Spleen (tissue), 11 donors: Measurements from ENCODE around the gene AURKAIP1. TPM values are rescaled to one million over a fixed set of nuclear protein-coding genes. Genes with fewer than 3 reads are reported as not detected.

Experiments
- DNase-seq: peaks from one replicate; pipeline ENCODE4 v3.0.0-alpha.2; 2020
- H3K27ac ChIP-seq, 8 donors: fragments of 200-600 bp; sonication (generic) in 7 of 8; 1 replicate in 4 of 8; 2 replicates in 4 of 8; pipeline versions ENCODE4 v1.5.0 to v1.8.0; 2016 to 2021; ENCODE audit warnings: inconsistent platforms in 4 of 8, mild to moderate bottlenecking in 4 of 8, moderate library complexity in 1 of 8
- H3K27me3 ChIP-seq, 7 donors: fragments of 200-600 bp; sonication (generic) in 6 of 7; replicated peaks in 1 of 7; 1 replicate in 4 of 7; 2 replicates in 3 of 7; pipeline versions ENCODE4 v1.5.0 to v1.8.0; 2016 to 2021; ENCODE audit warnings: inconsistent platforms in 3 of 7, mild to moderate bottlenecking in 1 of 7
- H3K36me3 ChIP-seq, 6 donors: fragments of 200-600 bp; sonication (generic) in 5 of 6; 1 replicate in 4 of 6; 2 replicates in 2 of 6; pipeline versions ENCODE4 v1.5.0 to v1.8.0; 2016 to 2021; ENCODE audit warnings: inconsistent platforms in 2 of 6
- H3K4me1 ChIP-seq, 6 donors: fragments of 200-600 bp; sonication (generic) in 5 of 6; 1 replicate in 3 of 6; 2 replicates in 3 of 6; pipeline versions ENCODE4 v1.5.0 to v1.8.0; 2016 to 2021; ENCODE audit warnings: inconsistent platforms in 3 of 6
- H3K4me3 ChIP-seq, 8 donors: fragments of 200-600 bp; sonication (generic) in 7 of 8; 1 replicate in 4 of 8; 2 replicates in 4 of 8; pipeline versions ENCODE4 v1.5.0 to v1.8.0; 2016 to 2021; ENCODE audit warnings: inconsistent platforms in 4 of 8, mild to moderate bottlenecking in 4 of 8, moderate library complexity in 2 of 8
- H3K9me3 ChIP-seq, 8 donors: fragments of 200-600 bp; sonication (generic) in 7 of 8; 1 replicate in 4 of 8; 2 replicates in 4 of 8; pipeline versions ENCODE4 v1.5.0 to v1.8.0; 2016 to 2021; ENCODE audit warnings: inconsistent platforms in 4 of 8
- CTCF ChIP-seq, 11 experiments: fragments of 200-600 bp in 7 of 11; fragments of 450-650 bp in 4 of 11; sonication (generic) in 4 of 11; IDR thresholded peaks in 8 of 11; conservative IDR thresholded peaks in 3 of 11; 1 replicate in 7 of 11; 2 replicates in 4 of 11; pipeline versions ENCODE4 v1.4.0 to v1.8.0; 2016 to 2021; ENCODE audit warnings: antibody characterized with exemption in 11 of 11, inconsistent platforms in 4 of 11, mild to moderate bottlenecking in 1 of 11
- POLR2A ChIP-seq, 3 donors: fragments of 450-650 bp; IDR thresholded peaks; one replicate each; pipeline ENCODE4 v1.5.1; 2017; ENCODE audit warnings: antibody characterized with exemption in 3 of 3, mild to moderate bottlenecking in 1 of 3
- POLR2AphosphoS5 ChIP-seq, 3 donors: sonication (generic); formaldehyde crosslinking; IDR thresholded peaks; one replicate each; pipeline ENCODE4 v1.5.1; 2017; ENCODE audit warnings: antibody characterized with exemption in 3 of 3
- WGBS, 5 donors: extraction: QIAGEN DNeasy Blood & Tissue Kit in 3 of 5; methylation state at CpG; one replicate each; pipeline versions ENCODE4 v1.1.5 to v1.1.7; 2013 to 2018; 5-methylcytosine and 5-hydroxymethylcytosine counted together
- intact Hi-C: fragments of 100-400 bp; cut with DNase I; formaldehyde crosslinking; loops from one replicate; pipeline ENCODE4 v1.15.0; 2023; ENCODE audit warnings: low total_unique reads
- polyA plus RNA-seq, 3 donors: library from polyadenylated mRNA; stranded (reverse); fragments of 200-250 nt; gene quantifications; one replicate each; pipeline ENCODE4 v1.2.1, GENCODE V29; 2013
- total RNA-seq, 7 donors: library from RNA; depleted of rRNA in 3 of 7; stranded (reverse); fragments of >200 nt in 3 of 7; fragmentation: NEBNext Ultra II Directional in 4 of 7; extraction: Animal tissue kit (Norgen Biotek cat#: 25700) in 4 of 7; gene quantifications; one replicate each; pipeline versions ENCODE4 v1.1.0 to v1.2.1, GENCODE V29; 2016 to 2021
- donor health status: healthy with polysubstance abuse.
- donor health status: DM: no; HTN: no; CAD: no; lungs with moderate emphysema.
- donor health status: DM: no; HTN: no; CAD: no.
- donor health status: Bipolar disorder and iron deficiency.
- donor health status: healthy.
- donor health status: DM: no; HTN: no; CAD: no.
- donor health status: DM: yes; HTN: yes; CAD: no.

The AURKAIP1 gene
- total and polyA plus RNA-seq, 10 donors: 61.3 to 174 (median 80.0) TPM

DNA sequence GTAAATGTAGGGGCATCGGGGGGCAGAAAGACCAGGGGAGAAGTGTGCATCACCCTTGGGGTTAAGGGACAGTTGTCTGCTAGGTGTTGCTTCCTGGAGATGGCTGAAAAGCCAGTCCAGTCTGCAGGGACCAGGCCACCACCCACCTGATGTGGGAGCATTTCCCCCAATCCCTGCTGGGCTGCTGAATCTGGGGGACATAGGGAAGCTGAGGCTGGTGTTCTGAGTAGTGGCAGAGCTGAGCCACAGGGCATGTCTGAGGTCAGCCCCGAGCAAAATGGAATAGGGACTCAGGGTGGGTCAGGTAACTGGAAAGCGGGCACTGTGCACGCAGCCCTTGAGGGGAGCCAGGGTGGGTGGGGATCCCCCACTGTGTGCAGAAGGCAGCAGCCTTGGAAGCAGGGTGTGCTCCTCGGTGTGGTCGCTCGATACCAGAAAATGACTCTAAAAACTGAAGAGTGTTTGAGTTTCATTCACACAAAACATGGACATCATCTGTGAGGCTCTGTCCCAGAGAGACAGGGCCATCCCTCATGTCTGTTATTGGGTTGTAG lies 26.5 kb upstream of the AURKAIP1 start:
- no peak overlapping the region for H3K4me3 ChIP-seq
- H3K4me1 ChIP-seq: peaks cover 29 to 93% (median 75%) of the 10 kb centered on the region in 6 donors
- peaks cover 0 to 78% (median 66%) of the 10 kb centered on the region in 6 donors for H3K36me3 ChIP-seq
- no peaks in the 10 kb centered on the region for H3K9me3 ChIP-seq
- 83 to 93% (median 92%) methylated on average over 7 of the region's 7 CpGs for WGBS, 5 donors
- DNase-seq: no peak
- no peaks in the 10 kb centered on the region for H3K27me3 ChIP-seq
- intact Hi-C loops: no loop called here
- no peak for TF ChIP-seq POLR2A (IDR thresholded peaks at IDR 0.05)
- TF ChIP-seq POLR2AphosphoS5 (IDR thresholded peaks at IDR 0.05): peak in 1 of 3 donors; percentile 2
- H3K27ac ChIP-seq: no peak overlapping the region

DNA sequence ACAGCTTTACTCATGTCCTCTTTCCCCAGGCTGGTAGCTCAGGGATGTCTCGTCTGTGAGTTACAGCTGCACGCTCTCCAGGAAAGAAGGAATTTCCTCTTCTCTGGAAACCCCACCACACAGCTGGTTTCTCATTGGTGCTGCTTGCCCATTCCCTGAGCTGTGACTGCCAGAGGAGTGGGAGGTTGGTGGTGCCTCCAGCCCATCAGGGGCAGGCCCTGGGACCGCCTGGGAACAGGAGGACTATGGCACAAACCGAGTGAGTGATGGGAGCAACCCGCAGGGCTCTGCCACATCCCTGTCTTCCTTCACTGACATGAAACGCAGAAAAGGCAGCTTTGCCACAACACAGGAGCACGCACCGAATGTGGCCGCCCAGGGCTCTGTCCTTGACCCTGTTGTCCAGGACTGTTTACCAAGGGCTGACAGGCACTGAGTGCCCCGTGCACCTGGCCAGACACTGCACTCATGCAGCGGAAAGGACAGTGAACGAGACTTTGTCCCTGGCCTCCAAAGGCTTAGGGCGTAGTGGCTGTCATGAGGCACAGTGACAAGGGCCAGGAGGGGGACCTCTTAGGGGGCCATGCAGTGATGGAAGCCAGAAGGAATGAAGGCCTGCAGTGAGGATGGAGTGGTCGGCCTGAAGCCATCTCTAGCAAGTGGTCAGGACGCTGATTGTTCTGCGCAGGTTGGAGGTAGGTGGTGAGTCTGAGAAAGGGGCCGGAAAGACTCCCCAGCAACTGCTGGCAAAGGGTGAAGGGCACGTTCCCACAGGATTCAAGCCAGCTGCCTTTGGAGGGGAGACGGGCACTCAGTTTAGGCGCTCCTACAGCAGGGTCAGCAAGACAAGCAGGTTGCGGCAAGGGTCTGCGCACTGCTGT lies 25.8 kb upstream of the AURKAIP1 start:
- Histone ChIP-seq H3K4me3 (peak overlapping the region in 6 of 8 donors; percentile 92 to 100 (median 98)), H3K27ac (peak overlapping the region in 5 of 8 donors; percentile 88 to 94 (median 92)), H3K4me1 (peaks cover 22 to 93% (median 73%) of the 10 kb centered on the region in 6 donors), H3K9me3 (no peaks in the 10 kb centered on the region), H3K36me3 (peaks cover 0 to 80% (median 73%) of the 10 kb centered on the region in 6 donors), H3K27me3 (no peaks in the 10 kb centered on the region)
- WGBS, 5 donors: 80 to 86% (median 83%) methylated on average over 18 to 22 of the region's 22 CpGs
- DNase-seq: no peak
- intact Hi-C loops: no loop called here
- no peak for TF ChIP-seq CTCF (IDR thresholded peaks at IDR 0.05 in 8 of 11, conservative IDR thresholded peaks at IDR 0.05 in 3 of 11)
- peak; percentile 38 to 65 (median 50) for TF ChIP-seq POLR2AphosphoS5 (IDR thresholded peaks at IDR 0.05)

- H3K4me3 ChIP-seq: peak overlapping the region; percentile 88 to 100 (median 98)
- WGBS, 5 donors: 3 to 15% (median 5%) methylated on average over 13 to 34 of the region's 34 CpGs
- H3K9me3 ChIP-seq: no peaks in the 10 kb centered on the region
- no peak for TF ChIP-seq POLR2A (IDR thresholded peaks at IDR 0.05)
- peak in 1 of 11 experiments; percentile 13 for TF ChIP-seq CTCF (IDR thresholded peaks at IDR 0.05 in 8 of 11, conservative IDR thresholded peaks at IDR 0.05 in 3 of 11)
- peak in 2 of 3 donors; percentile 5 to 30 for TF ChIP-seq POLR2AphosphoS5 (IDR thresholded peaks at IDR 0.05)
- H3K36me3 ChIP-seq: peaks cover 0 to 80% (median 74%) of the 10 kb centered on the region in 6 donors
- no peak for DNase-seq
- no peaks in the 10 kb centered on the region for H3K27me3 ChIP-seq
- H3K27ac ChIP-seq: peak overlapping the region; percentile 76 to 94 (median 89)
- intact Hi-C loops: no loop called here
- H3K4me1 ChIP-seq: peaks cover 18 to 92% (median 69%) of the 10 kb centered on the region in 6 donors
Observed at GRCh38 chr1:1399872-1400575, 25.0 kb upstream of the AURKAIP1 start.

DNA sequence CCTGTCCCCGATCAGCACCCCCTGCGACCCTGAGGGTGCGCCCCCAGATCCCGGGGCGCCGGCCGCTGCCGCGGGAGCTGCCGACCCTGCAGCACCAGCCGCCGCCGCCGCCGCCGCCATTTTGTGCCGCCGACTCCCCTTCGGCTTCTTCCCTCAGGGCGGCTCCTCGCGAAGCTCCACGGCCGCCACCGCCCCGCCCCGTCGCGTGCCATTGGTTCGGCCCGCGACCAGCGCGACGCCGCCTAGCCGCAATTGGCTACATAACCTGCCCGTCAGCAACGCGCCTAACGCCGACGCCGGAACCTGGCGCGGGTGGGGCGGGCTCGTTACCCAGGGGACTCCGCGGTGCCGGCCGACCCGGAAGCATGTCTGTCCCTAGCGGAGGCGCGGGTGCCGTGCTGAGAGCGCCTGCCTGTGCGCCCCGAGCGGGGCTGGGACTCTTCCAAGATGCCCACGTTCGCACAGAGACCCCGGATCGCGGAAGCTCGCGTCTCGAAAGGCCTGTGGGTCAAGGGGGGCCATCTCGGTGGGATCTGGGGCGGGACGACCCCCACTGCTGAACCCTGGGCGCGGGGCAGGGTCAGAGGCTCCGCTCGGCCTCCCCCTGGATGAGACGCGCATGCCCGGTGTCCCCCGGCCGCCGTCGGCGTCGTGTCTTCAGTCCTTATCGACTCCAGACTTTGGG lies 24.3 kb upstream of the AURKAIP1 start, which contains the start of gene CCNL2:
Gene CCNL2, minus strand, starts transcription at position 149 of the 685 bp plus-strand sequence. Its CDS starts 29 bp downstream, at position 120.
- peak; percentile 90 to 97 (median 90) for TF ChIP-seq POLR2AphosphoS5 (IDR thresholded peaks at IDR 0.05)
- TF ChIP-seq POLR2A (IDR thresholded peaks at IDR 0.05): peak in 2 of 3 donors; percentile 18 to 90
- TF ChIP-seq CTCF (IDR thresholded peaks at IDR 0.05 in 8 of 11, conservative IDR thresholded peaks at IDR 0.05 in 3 of 11): peak; percentile 71 to 94 (median 83)
- intact Hi-C loops: no loop called here
- peak within 1 kb of the TSS; percentile 77 to 94 (median 89) for H3K27ac ChIP-seq
- no peaks in the 10 kb centered on the region for H3K9me3 ChIP-seq
- 0 to 1% (median 0%) methylated on average over 47 to 86 of the region's 86 CpGs for WGBS, 5 donors
- DNase-seq: peak; percentile 100
- peaks cover 0 to 80% (median 74%) of the 10 kb centered on the region in 6 donors for H3K36me3 ChIP-seq
- no peaks in the 10 kb centered on the region for H3K27me3 ChIP-seq
- peaks cover 18 to 85% (median 65%) of the 10 kb centered on the region in 6 donors for H3K4me1 ChIP-seq
- peak within 1 kb of the TSS; percentile 92 to 100 (median 98) for H3K4me3 ChIP-seq
